Karpas-422 (cell line): Measurements from ENCODE around the gene ELMO3. TPM values are rescaled to one million over a fixed set of nuclear protein-coding genes. Genes with fewer than 3 reads are reported as not detected.
A peak's percentile ranks its signal among the peaks of the same experiment; 100 is the strongest.

Source experiments
- DNase-seq: peaks from one replicate; pipeline ENCODE4 v3.0.0-alpha.2; 2015
- H2AFZ ChIP-seq: fragments of 200-600 bp; sonication (generic); 2 replicates; pipeline ENCODE4 v1.6.1; 2014; ENCODE audit warnings: antibody characterized with exemption, low read length, mixed read lengths
- H3K27ac ChIP-seq: fragments of 200-600 bp; sonication (generic); 2 replicates; pipeline ENCODE4 v1.5.1; 2014; ENCODE audit warnings: mild to moderate bottlenecking, low read length, moderate library complexity
- H3K27me3 ChIP-seq: fragments of 200-600 bp; sonication (generic); 2 replicates; pipeline ENCODE4 v1.6.1; 2014; ENCODE audit warnings: low read length, mixed read lengths
- H3K36me3 ChIP-seq: fragments of 200-600 bp; sonication (generic); 2 replicates; pipeline ENCODE4 v1.6.1; 2014; ENCODE audit warnings: low read length, mixed read lengths; ENCODE audit not compliant: insufficient read depth
- H3K4me1 ChIP-seq: fragments of 200-600 bp; sonication (generic); 2 replicates; pipeline ENCODE4 v1.6.1; 2014; ENCODE audit warnings: mild to moderate bottlenecking, low read length, mixed read lengths
- H3K4me2 ChIP-seq: fragments of 200-600 bp; sonication (generic); 2 replicates; pipeline ENCODE4 v1.6.1; 2014; ENCODE audit warnings: low read length, low read depth, mild to moderate bottlenecking; ENCODE audit not compliant: poor library complexity, severe bottlenecking
- H3K4me3 ChIP-seq: fragments of 200-600 bp; sonication (generic); 2 replicates; pipeline ENCODE4 v1.5.1; 2014; ENCODE audit warnings: mild to moderate bottlenecking, antibody characterized with exemption, low read length, mixed read lengths
- H3K79me2 ChIP-seq: fragments of 200-600 bp; sonication (generic); 2 replicates; pipeline ENCODE4 v1.6.1; 2014; ENCODE audit warnings: mild to moderate bottlenecking, low read length, mixed read lengths
- H3K9ac ChIP-seq: fragments of 200-600 bp; sonication (generic); 2 replicates; pipeline ENCODE4 v1.6.0; 2014; ENCODE audit warnings: low read length
- H3K9me2 ChIP-seq: fragments of 200-600 bp; sonication (generic), shearing (Covaris generic); replicated peaks from 2 replicates; pipeline ENCODE4 v1.6.0; 2014; ENCODE audit warnings: mild to moderate bottlenecking, low read length, moderate library complexity; ENCODE audit not compliant: insufficient read depth
- H3K9me3 ChIP-seq: fragments of 300-700, 200-600 bp; sonication (generic); 2 replicates; pipeline ENCODE4 v1.6.1; 2014; ENCODE audit warnings: low read length, mixed read lengths
- H4K20me1 ChIP-seq: fragments of 200-600 bp; sonication (generic); 2 replicates; pipeline ENCODE4 v1.6.1; 2014; ENCODE audit warnings: mild to moderate bottlenecking, antibody characterized with exemption, low read length, low read depth; ENCODE audit not compliant: insufficient read depth
- total RNA-seq: library from RNA; depleted of rRNA; stranded (reverse); fragments of >200 nt; shearing (Covaris generic); gene quantifications from 2 replicates; pipeline ENCODE4 v1.2.3, GENCODE V29; 2014; ENCODE audit warnings: low replicate concordance

ELMO3 gene
- total RNA-seq, 1 experiment from 2014 or later = 0.82 TPM

DNA sequence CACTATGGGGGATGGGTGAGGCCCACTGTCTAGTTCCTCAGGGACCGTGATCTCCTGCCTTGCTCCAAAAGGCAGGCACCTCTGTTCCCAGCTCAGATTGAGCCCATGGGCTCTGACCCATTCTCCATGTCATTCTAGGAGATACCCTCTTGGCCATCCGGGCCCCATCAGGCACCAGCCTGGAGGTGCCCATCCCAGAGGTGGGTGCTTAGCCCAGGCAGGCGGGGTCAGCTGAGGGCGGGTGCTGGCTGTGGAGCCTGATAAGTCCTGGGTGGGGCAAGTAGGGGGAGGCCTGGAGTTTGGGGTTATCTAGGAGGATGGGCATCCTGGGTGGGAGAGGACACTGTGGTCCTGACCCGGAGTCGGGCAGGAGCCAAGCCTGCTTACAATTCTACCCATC lies 4.7 kb upstream of the ELMO3 start:
- peaks cover 16% of the 10 kb centered on the region for H3K4me1 ChIP-seq
- no peaks in the 10 kb centered on the region for H3K9me3 ChIP-seq
- peaks cover 26% of the 10 kb centered on the region for H3K79me2 ChIP-seq
- DNase-seq = no peak
- no peaks in the 10 kb centered on the region for H3K27me3 ChIP-seq
- H3K9me2 ChIP-seq = no peaks in the 10 kb centered on the region
- peaks cover 34% of the 10 kb centered on the region for H4K20me1 ChIP-seq
- peak overlapping the region; percentile 100; the same call in 1 of the 2 replicates for H3K9ac ChIP-seq
- H3K36me3 ChIP-seq = peaks cover 15% of the 10 kb centered on the region
- no peak overlapping the region for H2AFZ ChIP-seq
- H3K4me3 ChIP-seq = no peak overlapping the region
- no peak overlapping the region for H3K27ac ChIP-seq
- peak overlapping the region; percentile 99 for H3K4me2 ChIP-seq

DNA sequence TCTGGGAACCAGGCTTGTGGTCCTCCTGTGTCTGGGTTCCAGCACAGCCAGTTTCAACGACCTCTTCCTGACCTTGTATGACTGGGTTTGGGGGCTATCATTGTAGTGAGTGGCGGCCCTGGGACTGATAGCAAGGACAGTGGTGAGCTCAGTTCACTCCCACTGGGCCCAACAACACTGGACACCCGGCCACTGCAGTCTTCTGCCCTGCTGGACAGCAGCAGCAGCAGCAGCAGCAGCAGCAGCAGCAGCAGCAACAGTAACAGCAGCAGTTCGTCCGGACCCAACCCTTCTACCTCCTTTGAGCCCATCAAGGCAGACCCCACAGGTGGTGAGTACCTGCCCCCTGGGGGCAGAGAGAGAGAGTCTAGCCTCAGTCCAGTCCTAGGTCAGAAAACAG lies 3.3 kb upstream of the ELMO3 start:
- no peaks in the 10 kb centered on the region for H3K9me2 ChIP-seq
- no peak overlapping the region for H3K4me3 ChIP-seq
- no peak for DNase-seq
- H3K9ac ChIP-seq = no peak overlapping the region
- no peaks in the 10 kb centered on the region for H3K9me3 ChIP-seq
- H3K4me2 ChIP-seq = no peak overlapping the region
- H4K20me1 ChIP-seq = peaks cover 34% of the 10 kb centered on the region
- peaks cover 15% of the 10 kb centered on the region for H3K36me3 ChIP-seq
- no peaks in the 10 kb centered on the region for H3K27me3 ChIP-seq
- peaks cover 26% of the 10 kb centered on the region for H3K79me2 ChIP-seq
- peaks cover 16% of the 10 kb centered on the region for H3K4me1 ChIP-seq
- H3K27ac ChIP-seq = no peak overlapping the region
- no peak overlapping the region for H2AFZ ChIP-seq

DNA sequence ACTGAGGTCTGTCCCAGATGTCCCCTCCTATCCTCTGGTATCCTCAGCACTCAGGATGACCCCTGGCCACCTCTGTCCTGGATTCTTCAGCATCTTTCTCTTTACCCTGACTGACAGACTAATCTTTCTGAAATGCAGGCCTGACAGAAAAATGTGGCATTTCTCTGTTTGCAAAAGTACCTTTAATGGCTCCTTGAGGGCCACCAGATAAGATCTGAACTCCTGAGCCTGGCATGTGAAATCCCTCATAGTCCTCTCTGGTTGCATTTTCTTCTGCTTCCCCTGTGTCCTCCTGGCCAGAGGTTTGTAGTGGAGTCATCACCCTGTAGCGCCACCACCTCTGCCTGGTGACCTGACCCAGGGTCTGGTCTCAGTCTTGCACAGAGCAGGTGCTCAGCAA lies 2.0 kb upstream of the ELMO3 start:
- Histone ChIP-seq H3K27me3 (no peaks in the 10 kb centered on the region), H3K36me3 (peaks cover 17% of the 10 kb centered on the region), H3K4me1 (peaks cover 16% of the 10 kb centered on the region), H3K4me3 (no peak overlapping the region), H3K4me2 (no peak overlapping the region), H4K20me1 (peaks cover 34% of the 10 kb centered on the region), H3K9ac (no peak overlapping the region), H3K79me2 (peaks cover 26% of the 10 kb centered on the region), H3K27ac (no peak overlapping the region), H2AFZ (no peak overlapping the region), H3K9me2 (no peaks in the 10 kb centered on the region), H3K9me3 (no peaks in the 10 kb centered on the region)
- DNase-seq = no peak

DNA sequence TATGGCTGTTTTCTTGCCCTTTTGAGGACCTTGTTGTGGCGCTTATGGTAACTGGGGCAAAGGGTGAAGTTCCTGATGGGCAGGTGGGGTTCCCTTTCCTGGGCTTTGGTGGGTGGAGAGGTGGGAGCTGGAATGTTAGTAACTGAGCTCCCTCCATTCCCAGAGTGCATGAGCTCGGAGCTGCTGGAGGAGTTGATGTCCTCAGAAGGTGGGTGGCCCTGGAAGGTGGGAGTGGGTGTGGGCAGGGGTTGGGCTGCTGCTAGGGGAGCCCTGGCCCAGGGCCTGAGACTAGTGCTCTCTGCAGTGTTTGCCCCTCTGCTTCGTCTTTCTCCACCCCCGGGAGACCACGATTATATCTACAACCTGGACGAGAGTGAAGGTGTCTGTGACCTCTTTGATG lies 1.2 kb upstream of the ELMO3 start:
- Histone ChIP-seq H3K9ac (no peak overlapping the region), H2AFZ (no peak overlapping the region), H3K9me3 (no peaks in the 10 kb centered on the region), H3K4me2 (no peak overlapping the region), H3K4me1 (peaks cover 16% of the 10 kb centered on the region), H3K27me3 (no peaks in the 10 kb centered on the region), H3K27ac (no peak overlapping the region), H3K79me2 (peaks cover 19% of the 10 kb centered on the region), H4K20me1 (peaks cover 28% of the 10 kb centered on the region), H3K9me2 (no peaks in the 10 kb centered on the region), H3K36me3 (peaks cover 17% of the 10 kb centered on the region), H3K4me3 (no peak overlapping the region)
- no peak for DNase-seq

DNA sequence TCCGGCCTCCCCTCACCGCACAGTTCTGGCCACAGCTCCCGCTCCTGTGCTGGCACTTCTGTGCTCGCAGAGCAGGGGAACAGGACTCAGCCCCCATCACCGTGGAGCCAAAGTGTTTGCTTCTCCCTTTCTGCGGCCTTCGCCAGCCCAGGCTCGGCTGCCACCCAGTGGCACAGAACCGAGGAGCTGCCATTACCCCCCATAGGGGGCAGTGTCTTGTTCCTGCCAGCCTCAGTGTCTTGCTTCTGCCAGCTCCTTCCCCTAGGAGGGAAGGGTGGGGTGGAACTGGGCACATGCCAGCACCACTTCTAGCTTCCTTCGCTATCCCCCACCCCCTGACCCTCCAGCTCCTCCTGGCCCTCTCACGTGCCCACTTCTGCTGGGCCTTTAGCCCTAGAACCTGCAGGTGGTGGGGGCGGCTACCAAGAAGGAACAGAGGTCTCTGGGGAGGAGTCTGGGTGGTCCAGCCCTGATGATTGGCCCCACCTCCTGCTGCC lies 645 bp upstream of the ELMO3 start:
- Histone ChIP-seq H4K20me1 (peaks cover 22% of the 10 kb centered on the region), H3K9ac (no peak overlapping the region), H3K36me3 (peaks cover 16% of the 10 kb centered on the region), H3K4me2 (no peak overlapping the region), H3K27me3 (no peaks in the 10 kb centered on the region), H3K9me3 (no peaks in the 10 kb centered on the region), H3K79me2 (peaks cover 13% of the 10 kb centered on the region), H2AFZ (no peak overlapping the region), H3K4me3 (no peak overlapping the region), H3K9me2 (no peaks in the 10 kb centered on the region), H3K27ac (no peak overlapping the region), H3K4me1 (peaks cover 10% of the 10 kb centered on the region)
- peak; percentile 82 for DNase-seq

DNA sequence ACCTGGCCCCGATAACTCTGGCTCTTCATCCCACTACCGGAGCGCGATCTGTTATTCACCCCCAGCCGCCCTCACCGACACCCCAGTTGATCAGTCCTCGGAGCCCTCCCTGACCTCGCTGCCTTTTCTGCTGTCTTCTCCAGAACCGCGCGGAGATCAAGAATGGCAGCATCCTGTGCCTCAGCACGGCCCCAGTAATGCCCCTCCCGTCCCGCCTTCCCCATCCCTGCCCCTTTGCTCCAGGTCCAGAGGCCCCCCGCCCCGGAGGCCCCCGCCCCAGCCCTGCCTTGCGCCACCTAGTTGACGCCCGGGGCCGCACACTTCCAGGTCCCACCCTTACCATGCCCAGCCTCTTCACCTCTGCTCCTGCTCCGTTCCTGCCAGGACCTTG lies 872 bp downstream of the ELMO3 start:
- H3K4me1 ChIP-seq = no peaks in the 10 kb centered on the region
- no peaks in the 10 kb centered on the region for H3K9me2 ChIP-seq
- H2AFZ ChIP-seq = no peak overlapping the region
- no peaks in the 10 kb centered on the region for H3K27me3 ChIP-seq
- peaks cover 7% of the 10 kb centered on the region for H4K20me1 ChIP-seq
- H3K79me2 ChIP-seq = no peaks in the 10 kb centered on the region; the same call in 1 of the 2 replicates
- H3K9me3 ChIP-seq = no peaks in the 10 kb centered on the region
- H3K4me2 ChIP-seq = no peak overlapping the region
- no peak overlapping the region for H3K27ac ChIP-seq
- H3K36me3 ChIP-seq = peaks cover 6% of the 10 kb centered on the region; the same call in 1 of the 2 replicates
- DNase-seq = no peak
- H3K9ac ChIP-seq = no peak overlapping the region
- no peak overlapping the region for H3K4me3 ChIP-seq

DNA sequence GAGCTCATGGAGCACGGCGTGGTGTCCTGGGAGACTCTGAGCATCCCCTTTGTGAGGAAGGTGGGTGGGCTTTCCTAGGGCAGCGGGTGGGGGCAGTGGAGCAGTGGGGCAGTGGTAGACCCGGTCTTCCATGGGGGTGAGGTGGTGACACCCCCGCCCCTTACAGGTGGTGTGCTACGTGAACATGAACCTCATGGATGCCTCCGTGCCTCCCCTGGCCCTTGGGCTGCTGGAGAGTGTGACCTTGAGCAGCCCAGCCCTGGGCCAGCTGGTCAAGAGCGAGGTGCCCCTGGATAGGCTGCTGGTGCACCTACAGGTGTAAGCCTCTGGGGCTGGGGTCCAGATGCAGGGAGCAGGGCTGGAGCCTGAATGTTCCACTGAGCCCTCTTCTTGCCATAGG lies 1.6 kb downstream of the ELMO3 start:
- Histone ChIP-seq H3K4me2 (no peak overlapping the region), H2AFZ (no peak overlapping the region), H3K4me3 (no peak overlapping the region), H3K27me3 (no peaks in the 10 kb centered on the region), H3K27ac (no peak overlapping the region), H3K79me2 (no peaks in the 10 kb centered on the region), H3K9me3 (no peaks in the 10 kb centered on the region), H3K9me2 (no peaks in the 10 kb centered on the region), H3K4me1 (no peaks in the 10 kb centered on the region), H4K20me1 (peaks cover 6% of the 10 kb centered on the region), H3K36me3 (peaks cover 6% of the 10 kb centered on the region; the same call in 1 of the 2 replicates), H3K9ac (no peak overlapping the region)
- no peak for DNase-seq

DNA sequence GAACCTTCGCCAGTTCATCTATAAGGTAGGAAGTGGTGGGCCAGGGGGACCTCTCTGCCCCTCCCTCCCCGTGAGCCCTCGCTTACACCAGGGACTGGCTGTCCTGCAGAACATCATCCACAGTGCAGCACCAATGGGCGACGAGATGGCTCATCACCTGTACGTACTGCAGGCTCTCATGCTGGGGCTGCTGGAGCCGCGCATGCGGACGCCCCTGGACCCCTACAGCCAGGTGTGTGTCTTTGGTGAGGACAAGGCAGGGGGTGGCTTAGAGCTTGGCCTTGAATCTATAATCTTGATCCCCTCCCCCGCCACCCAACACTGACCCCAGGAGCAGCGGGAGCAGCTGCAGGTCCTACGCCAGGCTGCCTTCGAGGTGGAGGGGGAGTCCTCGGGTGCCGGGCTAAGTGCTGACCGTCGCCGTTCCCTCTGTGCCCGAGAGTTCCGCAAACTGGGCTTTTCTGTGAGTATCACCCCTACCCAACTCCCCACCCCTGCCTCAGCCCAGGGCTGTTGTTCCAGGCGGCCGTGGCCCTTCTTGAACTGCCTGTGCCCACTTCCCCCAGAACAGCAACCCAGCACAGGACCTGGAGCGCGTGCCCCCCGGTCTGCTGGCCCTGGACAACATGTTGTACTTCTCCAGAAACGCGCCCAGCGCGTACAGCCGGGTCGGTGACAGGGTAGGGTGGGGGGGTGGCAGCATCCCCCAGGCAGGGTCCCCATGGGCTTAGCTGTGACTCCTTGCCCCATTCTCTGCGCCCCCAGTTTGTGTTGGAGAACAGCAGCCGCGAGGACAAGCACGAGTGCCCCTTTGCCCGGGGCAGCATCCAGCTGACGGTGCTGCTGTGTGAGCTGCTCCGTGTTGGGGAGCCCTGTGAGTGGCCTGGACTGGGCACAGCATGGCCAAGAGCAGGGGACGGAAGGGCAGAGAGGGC lies 2.7 kb downstream of the ELMO3 start:
- no peaks in the 10 kb centered on the region for H3K9me2 ChIP-seq
- no peak overlapping the region for H2AFZ ChIP-seq
- no peaks in the 10 kb centered on the region for H3K9me3 ChIP-seq
- peaks cover 6% of the 10 kb centered on the region; the same call in 1 of the 2 replicates for H4K20me1 ChIP-seq
- no peaks in the 10 kb centered on the region for H3K79me2 ChIP-seq
- no peak overlapping the region for H3K4me2 ChIP-seq
- H3K9ac ChIP-seq = no peak overlapping the region
- no peak for DNase-seq
- no peak overlapping the region for H3K27ac ChIP-seq
- H3K36me3 ChIP-seq = peaks cover 6% of the 10 kb centered on the region; the same call in 1 of the 2 replicates
- H3K27me3 ChIP-seq = no peaks in the 10 kb centered on the region
- no peak overlapping the region for H3K4me3 ChIP-seq
- H3K4me1 ChIP-seq = no peaks in the 10 kb centered on the region
